ENCODE results near the gene ANKRD2.
"Not testable (repeated sequence)": the region's sequence is repeated elsewhere in the genome, so short reads cannot be mapped to it uniquely, and the experiment has no call there.

Gene ANKRD2

DNA sequence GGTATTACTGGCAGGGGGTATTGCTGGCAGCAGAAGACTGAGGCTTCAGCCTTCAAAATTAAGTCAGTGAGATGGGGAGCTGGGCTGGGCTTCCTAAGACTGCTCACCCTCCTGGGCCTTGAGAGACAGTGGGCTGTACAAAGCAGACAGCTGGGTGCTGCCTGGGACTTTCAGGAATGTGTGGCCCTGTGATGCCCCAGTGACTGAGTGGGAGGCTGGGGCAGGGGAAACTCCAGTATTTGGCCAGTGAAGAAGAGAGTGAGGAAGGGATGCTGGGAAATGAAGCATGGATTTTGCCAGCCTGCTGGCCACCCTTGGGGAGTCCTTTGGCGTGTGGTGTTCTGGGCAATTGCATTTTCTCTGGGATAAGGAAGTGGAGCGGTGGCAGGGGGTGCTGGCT, 442 bp downstream of the ANKRD2 start:
- DNase-seq: peak; percentile 36

DNA sequence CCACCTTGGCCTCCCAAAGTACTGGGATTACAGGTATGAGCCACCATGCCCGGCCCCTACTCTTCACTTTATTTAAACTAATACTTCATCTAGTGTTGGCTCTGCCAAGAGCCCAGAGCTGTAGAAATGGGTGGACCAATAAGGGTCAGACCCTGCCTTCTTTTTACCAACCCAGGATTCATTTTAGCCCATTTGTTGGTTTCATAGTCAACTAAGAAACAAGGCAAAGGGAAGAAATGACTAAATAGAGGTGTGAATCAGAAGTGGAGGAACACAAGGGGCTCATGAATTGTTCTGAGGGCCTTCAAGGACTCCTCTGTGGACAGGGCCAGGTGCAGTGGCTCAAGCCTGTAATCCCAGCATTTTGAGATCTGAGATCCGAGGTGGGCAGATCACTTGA, 1.1 kb downstream of the ANKRD2 start:
- DNase-seq: no peak

DNA sequence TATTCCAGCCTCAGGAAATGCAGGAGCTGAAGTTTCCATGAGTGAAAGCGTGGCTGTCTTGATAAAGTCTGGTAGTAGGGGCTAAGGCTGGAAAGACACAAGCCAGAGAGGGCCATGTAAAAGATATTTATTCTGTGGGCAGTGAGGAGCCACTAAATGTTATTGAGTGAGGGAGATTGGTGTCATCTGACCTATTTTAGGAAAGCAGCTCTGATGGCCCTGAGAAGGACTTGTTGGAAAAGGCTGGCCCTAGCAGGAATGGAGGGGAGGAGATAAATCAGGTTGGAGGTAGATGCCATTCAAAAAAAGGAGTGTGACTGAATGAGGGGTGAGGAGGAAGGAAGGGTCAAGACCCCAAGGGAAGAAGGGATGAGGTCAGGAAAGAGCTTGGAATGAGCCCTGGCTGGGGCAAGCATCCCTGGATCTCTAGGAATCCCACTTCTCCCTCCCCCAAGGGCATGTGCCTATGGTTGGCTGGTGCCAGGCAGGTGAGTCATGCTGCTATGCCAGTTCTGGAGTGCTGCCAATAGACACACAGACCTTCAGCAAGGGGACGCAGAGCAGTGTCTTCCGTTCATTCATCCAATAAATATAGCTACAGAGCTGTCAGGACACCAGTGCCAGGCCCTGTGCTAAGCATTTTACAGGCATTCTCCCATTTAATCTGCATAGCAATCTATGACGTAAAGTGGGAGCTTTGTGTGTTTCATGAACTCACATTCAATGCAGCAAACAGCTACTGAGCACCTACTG, 2.0 kb downstream of the ANKRD2 start:
- peak; percentile 91 for DNase-seq

DNA sequence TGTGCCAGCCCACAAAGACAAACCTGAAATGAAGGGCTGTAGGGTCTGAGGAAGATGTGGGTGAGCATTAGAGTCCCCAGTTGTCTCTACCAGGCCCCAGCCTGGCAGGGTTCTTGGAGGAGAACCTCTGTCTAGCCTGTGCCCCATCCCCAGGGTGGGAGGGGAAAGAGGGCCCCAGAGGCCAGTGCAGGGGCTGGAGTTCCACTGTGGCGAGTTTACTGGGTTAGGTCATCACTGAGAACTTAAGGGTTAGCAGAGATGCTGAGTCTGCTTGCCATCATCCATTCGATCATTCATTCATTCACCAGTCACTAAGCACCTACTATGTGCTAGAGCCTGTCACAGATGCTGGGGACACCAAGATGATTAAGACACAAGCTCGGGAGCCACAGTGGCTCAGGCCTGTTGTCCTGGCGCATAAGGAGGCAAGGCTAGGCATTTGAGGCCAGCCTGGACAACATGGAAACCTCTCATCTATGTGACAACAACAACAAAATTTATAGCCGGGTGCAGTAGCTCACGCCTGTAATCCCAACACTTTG, 2.6 kb downstream of the ANKRD2 start:
- DNase-seq: peak; percentile 38

DNA sequence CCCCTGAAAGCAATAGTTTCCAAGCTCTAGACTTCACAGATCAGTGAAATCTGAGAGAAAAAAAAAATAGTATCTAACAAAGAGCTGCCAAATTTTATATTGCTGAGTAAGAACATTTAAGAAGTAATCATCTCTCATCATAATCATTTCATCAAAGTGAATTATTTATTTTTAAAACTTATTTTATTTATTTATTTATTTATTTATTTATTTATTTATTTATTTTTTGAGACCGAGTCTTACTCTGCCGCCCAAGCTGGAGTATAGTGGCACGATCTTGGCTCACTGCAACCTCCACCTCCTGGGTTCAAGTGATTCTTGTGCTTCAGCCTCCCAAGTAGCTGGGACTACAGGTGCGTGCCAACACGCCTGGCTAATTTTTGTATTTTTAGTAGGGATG, 3.9 kb downstream of the ANKRD2 start:
- DNase-seq: not testable (repeated sequence)

DNA sequence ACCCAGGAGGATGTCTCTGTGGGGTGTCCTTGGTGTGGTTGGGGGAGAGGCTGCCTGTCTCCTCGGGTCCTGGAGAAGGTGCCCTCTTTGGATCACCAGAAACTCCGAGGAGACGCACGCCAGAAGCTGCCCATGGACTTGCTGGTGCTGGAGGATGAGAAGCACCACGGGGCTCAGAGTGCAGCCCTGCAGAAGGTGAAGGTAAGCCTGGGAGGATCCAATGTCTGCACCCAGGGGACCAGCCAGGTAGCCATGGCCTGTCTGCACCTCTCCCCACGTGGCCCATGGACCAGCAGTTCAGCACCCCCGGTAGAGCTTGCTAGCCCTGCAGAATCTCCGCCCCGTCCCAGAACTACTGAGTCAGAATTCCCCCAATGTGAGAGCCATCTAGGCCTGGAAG, 5.1 kb downstream of the ANKRD2 start:
- DNase-seq: no peak

DNA sequence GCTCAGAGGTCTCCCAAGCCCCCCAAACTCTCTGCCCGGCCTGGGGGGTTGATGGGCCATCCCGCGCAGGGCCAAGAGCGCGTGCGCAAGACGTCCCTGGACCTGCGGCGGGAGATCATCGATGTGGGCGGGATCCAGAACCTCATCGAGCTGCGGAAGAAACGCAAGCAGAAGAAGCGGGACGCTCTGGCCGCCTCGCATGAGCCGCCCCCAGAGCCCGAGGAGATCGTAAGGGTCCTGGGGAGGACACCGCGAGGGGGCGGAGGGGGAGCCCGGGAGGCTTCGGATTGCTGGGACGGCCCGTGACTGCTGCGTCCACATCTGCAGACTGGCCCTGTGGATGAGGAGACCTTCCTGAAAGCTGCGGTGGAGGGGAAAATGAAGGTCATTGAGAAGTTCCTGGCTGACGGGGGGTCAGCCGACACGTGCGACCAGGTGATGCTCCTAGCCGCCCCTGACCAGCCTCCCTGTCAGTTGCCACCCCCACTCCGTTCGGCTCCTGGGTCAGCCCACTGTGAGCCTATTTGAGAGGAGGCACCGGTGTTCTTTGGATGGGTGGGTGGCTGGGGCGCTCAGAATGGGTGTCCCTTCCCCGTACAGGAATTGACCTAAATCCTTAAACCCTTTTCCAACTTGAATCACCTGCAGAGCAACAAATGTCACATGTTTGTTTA, 5.7 kb downstream of the ANKRD2 start:
- no peak for DNase-seq

DNA sequence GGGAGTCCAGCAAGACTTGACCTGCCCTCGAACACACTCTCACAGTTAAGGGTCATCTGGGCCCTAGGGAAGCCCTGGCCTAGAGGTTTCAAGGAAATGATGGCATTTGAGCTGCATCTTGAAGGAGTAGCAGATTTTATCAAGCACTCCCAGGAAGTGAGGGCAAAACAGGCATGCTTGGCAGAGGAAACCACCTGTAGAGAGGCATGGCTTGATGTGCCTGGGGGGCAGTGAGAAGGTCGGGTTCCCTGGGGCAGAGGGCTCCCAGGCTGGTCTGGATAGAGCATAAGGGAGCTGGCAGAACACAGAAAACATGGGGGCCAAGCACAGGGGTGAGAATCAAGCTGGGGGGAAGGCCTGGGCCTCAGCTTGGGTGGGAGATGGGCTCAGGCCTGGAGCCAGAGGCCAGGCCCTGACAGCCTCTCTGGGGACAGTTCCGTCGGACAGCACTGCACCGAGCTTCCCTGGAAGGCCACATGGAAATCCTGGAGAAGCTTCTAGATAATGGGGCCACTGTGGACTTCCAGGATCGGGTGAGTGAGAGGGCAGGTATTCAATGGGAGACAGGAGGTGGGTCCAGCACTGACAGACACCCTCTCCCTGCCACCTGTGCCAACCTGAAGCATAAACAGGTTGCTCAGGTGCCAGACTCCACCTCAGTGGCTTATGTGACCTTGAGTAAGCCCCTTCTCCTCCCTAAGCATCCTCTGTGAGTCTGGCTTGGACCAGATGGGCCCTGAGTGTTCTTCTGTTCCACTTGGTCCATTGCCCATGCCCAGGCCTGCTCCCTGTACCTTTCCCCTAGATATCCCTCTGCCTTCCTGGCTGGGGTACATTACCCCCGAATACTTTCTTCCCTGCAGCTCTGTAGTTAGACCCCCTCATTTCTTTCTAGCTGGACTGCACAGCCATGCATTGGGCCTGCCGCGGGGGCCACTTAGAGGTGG, 8.1 kb downstream of the ANKRD2 start:
- DNase-seq: no peak

DNA sequence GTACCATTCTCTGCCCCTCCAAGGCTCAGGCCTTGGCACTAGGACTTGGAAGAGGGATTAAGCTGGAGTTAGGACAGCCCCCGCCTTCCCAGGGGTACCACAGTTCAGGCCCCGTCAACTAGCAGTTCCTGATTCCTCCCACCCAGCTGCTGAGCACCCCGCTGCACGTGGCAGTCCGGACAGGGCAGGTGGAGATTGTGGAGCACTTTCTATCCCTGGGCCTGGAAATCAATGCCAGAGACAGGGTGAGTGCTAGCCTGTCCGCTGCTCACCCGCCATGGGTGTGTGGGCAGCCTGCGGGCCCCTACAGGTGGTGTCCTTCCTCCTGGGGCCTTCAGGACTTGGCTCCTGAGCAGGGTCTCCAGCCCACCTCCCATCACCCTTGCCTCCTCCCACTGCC, 9.6 kb downstream of the ANKRD2 start:
- DNase-seq: no peak

DNA sequence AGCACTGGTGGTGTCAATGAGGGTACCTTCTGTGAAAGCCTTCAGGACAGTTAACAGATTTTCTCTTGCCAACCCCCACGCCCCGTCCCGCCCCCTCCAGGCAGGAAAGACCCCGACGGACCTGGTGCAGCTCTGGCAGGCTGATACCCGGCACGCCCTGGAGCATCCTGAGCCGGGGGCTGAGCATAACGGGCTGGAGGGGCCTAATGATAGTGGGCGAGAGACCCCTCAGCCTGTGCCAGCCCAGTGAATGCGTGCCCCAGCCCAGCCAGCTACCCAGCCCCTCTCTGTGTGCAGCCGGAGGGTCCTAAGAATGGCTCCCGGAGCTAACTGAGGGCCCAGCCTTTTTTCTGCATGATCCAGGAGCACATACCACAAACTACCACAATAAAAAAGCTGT, 10.9 kb downstream of the ANKRD2 start:
- no peak for DNase-seq

DNA sequence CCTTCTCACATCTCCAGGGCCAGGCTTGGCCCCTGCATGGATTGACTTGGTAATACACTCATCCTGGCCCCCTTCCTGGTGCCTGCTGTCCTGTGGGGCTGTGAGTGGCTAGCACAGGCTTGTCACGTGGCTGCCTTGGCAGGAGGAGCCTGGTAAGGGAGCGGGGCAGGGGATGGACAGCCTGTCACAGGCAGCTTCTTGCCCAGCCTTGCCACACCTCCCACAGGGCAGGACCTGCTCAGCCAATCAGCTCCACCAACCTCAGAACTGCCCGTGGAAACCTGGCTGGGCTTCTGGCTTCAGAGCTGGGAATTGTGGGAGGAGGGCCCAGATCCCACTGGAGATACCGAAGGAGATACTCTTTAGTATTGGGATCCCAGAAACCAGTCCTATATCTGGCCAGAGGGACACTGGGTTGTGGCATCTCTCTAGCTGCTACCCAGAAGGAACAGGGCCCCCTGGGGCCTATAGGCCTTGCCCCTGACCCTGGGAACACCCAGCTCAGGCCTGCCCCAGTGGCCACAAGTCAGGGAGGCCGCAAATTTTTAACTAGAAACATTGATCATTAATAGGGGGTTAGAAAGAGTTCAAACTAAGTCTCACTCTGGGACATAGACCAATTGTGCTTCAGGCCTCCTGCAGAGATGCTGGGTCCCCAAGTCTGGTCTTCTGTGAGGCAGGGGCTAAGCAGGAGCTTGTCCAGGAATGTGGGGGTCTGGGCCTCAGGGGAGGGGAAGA, 11.7 kb downstream of the ANKRD2 start, which contains the start of gene HOGA1:
HOGA1 (plus strand) TSS at position 330 of the 738 bp plus-strand sequence; CDS start at position 645, 315 bp downstream.
- peak; percentile 80 for DNase-seq

DNA sequence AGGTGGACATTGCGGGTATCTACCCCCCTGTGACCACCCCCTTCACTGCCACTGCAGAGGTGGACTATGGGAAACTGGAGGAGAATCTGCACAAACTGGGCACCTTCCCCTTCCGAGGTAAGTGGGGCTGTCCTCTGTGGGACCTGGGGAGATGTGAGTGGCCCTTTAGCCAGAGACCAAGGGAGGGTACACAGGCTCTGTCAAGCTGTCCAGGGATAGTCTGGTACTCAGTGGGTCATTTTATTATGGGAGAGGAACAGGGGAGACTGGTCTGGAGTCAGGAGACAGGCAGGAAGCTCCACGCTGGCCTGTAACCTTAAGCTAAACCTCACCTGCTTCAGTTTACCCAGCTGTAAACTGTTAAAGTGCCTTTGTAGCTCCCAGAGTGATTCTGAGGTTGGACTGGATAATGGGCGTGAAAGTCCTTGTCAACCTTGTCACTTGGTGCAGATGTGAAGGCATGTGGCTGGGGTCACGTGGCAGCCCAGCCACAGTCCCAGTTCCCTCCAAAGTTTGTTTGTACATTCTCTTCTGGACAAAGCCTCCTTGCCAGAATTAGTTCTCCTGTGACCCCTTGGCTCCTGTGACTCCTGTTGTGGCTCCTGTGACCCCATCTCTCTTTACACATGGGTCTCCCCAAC, 12.3 kb downstream of the ANKRD2 start:
- no peak for DNase-seq

DNA sequence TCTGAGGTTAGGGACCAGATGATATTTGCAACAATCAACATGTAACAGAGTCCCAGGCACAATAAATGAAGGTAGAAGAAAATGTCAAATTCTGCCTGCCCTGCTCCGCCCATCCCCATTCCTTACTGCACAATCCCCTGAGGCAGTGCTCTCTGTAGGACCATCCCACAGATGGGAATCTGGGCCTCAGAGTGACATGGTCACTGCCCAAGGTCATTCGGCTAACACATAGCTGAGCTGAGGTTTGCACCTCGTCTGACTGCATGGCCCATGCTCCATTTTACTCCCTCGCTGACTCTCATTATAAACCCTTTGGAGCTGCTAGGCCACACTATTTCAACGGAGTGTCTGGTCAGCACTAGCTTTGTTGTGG, 12.8 kb downstream of the ANKRD2 start:
- DNase-seq: no peak

DNA sequence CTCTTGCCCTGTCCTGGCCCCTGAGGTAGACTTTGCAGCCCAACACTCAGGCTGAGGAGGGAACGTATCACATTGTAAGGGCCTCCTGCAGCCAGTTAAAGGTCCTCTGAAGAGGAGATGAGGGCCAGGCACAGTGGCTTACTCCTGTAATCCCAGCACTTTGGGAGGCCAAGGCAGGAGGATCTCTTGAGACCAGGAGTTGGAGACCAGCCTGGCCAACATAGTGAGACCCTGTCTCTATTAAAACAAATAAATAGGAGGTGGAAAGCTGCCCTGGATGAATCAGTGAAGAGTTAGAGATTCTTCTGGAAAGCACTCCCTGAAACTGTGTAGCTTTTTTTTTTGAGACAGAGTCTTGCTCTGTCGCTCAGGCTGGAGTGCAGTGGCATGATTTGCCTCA, 14.6 kb downstream of the ANKRD2 start:
- DNase-seq: no peak

DNA sequence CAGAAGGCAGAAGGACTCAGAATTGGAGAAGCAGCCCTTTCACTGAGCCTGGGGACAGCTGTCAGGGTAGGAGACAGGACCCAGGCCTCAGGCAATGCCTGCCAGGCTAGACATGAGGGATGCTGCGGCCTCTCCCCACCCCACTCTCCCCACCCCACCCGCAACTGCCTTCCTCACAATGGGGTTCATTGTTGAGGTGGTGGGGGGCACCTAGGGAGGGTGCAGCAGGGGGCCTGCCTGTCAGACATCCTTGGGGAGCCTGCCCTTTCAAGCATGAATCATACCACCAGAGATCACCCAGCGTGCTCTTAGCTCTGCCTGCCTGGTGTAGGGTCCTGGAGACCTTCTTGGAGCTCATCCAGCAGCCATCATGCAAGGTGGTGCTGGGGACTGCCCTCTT, 16.9 kb downstream of the ANKRD2 start, which contains the start of gene C10orf62:
C10orf62 (plus strand) TSS at position 243 of the 400 bp plus-strand sequence. CDS start 177 bp downstream, outside the sequence.
- DNase-seq: no peak

DNA sequence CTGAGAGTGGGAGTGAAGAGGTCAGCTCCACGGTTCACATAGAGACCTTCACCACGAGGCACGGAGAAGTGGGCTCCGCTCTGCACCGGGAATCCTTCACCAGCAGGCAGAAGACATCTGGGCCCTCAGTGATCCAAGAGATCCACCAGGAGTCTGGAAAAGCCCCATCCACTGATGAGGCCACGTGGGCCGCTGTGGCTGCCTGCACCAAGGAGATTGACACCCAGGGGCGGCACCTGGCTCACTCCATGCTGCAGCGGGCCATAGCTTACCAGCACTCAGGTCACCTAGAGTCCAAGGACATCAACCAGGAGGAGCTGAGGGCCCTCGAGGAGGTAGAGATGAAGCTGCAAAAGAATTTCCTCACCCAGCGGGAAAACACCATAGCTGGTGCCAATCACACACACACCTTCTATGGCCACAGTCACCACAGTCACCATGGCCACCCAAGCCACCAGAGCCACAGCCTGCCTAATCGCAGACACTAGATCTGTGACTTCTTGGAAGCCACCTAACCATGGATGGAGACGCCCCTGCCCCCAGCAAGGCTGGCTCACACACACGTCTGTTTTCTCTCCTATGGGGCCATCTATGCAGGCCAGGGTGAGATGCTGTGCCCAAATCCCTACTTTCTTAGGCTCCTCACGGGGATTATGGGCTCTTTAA, 17.6 kb downstream of the ANKRD2 start:
- DNase-seq: no peak

DNA sequence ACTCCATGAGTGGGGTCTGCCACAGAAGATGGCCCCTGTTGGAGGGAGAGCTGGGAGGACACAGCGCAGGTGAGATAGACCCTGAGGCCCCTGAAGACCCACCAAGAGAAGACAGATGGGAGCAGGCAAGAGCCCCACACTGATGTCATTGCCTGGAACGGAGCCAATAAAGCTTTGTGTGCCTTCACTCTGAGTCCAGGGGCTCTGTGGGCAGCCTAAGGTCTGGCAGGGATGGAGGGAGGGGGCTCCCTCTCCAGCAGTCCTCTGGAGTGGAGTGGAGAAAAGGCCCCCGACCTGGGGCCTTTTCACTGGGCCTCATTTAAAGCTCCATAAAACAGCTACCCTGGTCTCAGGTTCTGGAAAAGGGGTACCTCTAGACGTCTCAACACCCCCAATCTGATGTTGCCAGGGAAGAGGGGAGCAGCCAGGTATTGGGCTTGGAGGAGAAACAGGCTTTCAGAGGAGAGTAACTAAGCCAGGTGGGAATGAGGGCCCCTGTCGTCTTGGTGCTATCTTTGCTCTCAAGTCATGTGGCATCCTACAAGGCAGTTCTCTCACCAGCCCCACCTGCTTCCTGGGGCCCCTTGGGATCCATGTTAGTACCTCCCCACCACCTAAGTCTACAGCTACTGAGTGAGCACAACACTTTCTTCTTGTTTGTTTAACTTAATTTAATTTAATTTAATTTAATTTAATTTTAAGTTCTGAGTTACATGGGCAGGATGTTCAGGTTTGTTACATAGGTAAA, 18.3 kb downstream of the ANKRD2 start:
- no peak for DNase-seq

DNA sequence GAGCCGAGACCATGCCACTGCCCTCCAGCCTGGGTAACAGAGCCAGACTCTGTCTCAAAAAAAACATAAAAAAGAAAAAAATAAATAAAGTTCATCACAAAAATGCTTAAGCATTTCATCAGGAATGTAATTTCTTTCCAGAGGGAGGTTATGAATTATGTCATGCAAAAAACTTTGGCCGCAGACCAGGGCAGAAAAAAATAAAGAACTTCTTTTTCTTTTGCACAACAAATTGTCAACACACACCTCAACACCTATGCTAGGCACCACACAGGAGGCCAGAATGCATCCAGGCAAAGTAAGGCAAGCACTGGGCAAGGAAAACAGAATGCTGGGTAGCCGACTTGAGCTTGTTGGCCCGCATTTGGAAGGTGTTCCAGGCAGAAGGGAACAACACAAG, 20.8 kb downstream of the ANKRD2 start:
- DNase-seq: peak; percentile 50

DNA sequence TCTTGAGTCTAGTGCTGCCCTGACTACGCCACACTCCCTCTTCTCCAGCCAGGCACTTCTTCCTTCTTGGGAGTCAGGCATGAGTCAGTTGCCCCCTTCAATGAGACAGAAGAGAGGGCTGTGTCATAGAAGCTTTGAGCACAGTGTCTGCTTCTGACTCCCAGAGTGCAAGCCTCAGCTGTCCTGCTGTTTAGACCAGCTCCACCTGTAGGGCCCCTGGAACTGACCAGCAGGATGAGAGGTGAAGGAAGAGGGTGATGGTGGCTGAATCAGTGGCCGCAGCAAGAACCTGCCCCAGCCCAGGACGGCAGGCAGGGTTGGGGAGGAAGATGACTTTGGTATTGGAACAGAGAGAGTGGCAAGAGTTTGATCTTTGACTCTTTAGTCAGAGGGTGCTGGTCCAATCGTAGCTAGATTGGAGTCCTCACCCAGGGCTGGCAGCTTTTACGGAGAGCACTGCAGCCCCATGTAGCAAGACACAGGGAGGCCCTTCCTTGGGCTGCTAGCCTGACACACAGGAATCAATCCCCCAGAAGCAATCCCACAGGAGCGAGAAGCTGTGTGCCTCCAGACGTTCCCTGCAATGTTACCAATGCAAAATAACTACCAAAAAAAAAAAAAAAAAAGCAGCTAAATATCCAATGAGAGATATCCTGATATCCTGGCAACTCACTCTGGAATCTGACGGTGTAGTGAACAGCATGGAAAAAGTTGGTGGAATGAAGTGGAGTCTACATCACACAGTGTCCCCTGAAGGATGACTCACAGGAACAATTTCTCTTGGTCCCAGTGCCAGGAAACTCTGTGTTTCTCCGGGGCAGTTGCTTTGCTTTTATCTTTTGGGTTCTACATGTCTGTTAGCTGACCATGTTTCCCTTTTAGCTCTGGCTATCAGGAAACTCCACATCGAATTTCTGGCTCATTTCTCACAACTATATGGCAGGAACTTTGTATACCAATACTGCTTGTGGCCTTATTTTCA, 23.8 kb downstream of the ANKRD2 start:
- DNase-seq: peak; percentile 85

Measured in fibroblast of skin of scalp (primary cell).